ENCODE measurements around the gene NPR2. TPM values are rescaled to one million over a fixed set of nuclear protein-coding genes. Genes with fewer than 3 reads are reported as not detected.

NPR2 gene
- total and polyA plus RNA-seq, 2 donors (not counting 3 experiments of a cell fraction or from before 2014, with no cell fraction given), result 16.4 to 25.6 TPM

DNA sequence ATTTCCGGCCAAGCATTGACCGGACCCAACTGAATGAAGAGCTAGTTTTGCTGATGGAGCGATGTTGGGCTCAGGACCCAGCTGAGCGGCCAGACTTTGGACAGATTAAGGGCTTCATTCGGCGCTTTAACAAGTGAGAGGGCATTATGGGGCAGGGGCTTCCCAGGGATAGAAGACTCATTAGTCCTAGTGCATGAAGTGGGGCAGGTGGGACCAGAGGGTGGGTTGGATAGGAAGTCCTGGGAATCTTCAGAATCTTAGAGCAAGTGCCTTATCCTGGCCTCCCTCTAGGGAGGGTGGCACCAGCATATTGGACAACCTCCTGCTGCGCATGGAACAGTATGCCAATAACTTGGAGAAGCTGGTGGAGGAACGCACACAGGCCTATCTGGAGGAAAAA lies 14.7 kb downstream of the NPR2 start:
- TF ChIP-seq, protein P1, sequence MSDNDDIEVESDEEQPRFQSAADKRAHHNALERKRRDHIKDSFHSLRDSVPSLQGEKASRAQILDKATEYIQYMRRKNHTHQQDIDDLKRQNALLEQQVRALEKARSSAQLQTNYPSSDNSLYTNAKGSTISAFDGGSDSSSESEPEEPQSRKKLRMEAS (IDR thresholded peaks at IDR 0.05; ENCODE audit: insufficient read depth, insufficient read length), result no peak
- TF ChIP-seq GATA2 (IDR thresholded peaks at IDR 0.05; ENCODE audit: insufficient read depth, insufficient read length, low read depth, low read length) (no peak), FOS (IDR thresholded peaks at IDR 0.05; ENCODE audit: borderline replicate concordance, insufficient read depth, low read length) (no peak), JUN (IDR thresholded peaks at IDR 0.05; ENCODE audit: borderline replicate concordance, insufficient read depth, insufficient read length, low read depth) (no peak), CTCF (IDR thresholded peaks at IDR 0.05; ENCODE audit: extremely low read depth in 1 of 2, insufficient read depth in 1 of 2, low read depth in 1 of 2, low read length in 2 of 2) (no peak), EZH2 (IDR thresholded peaks at IDR 0.05; ENCODE audit: borderline replicate concordance, low read depth, low read length, severe bottlenecking) (no peak), MYC (IDR thresholded peaks at IDR 0.05; ENCODE audit: low read depth, low read length) (no peak), POLR2A (IDR thresholded peaks at IDR 0.05; ENCODE audit: low read depth, low read length) (no peak), POLR2AphosphoS5 (IDR thresholded peaks at IDR 0.05; ENCODE audit: insufficient read depth, low read depth, low read length) (no peak)
- CTCF ChIA-PET, result interaction anchor here (1.5 to 1.9 kb wide), 2 partner anchors 16 to 20 kb away, joined by 5 to 9 read pairs; no protein-coding TSS in a partner anchor

More for the DNA sequence above, 14.7 kb downstream of the NPR2 start:
- Histone ChIP-seq H3K4me1 (ENCODE audit: control insufficient read depth, extremely low read depth, insufficient read depth, low read length) (peaks cover under 1% of the 10 kb centered on the region), H2AFZ (ENCODE audit: low read depth, low read length) (no peak overlapping the region), H3K9me3 (replicated peaks; ENCODE audit: control insufficient read depth, insufficient read depth, low read length) (no peaks in the 10 kb centered on the region), H3K4me2 (ENCODE audit: insufficient read depth, low read length) (no peak overlapping the region), H3K9ac (replicated peaks; ENCODE audit: extremely low read depth, insufficient read depth, low read length) (no peak overlapping the region), H3K4me3 (replicated peaks in 1 of 3; ENCODE audit: insufficient read depth in 1 of 3, low read depth in 1 of 3, low read length in 3 of 3) (no peak overlapping the region), H3K79me2 (ENCODE audit: control insufficient read depth, insufficient read depth, low read length) (no peaks in the 10 kb centered on the region), H3K27me3 (ENCODE audit: control insufficient read depth in 2 of 2, insufficient read depth in 2 of 2, low read length in 2 of 2) (no peaks in the 10 kb centered on the region), H3K27ac (ENCODE audit: insufficient read depth, low read depth, low read length) (no peak overlapping the region), H4K20me1 (replicated peaks; ENCODE audit: control insufficient read depth, extremely low read depth, insufficient read depth, low read length) (no peaks in the 10 kb centered on the region), H3K36me3 (ENCODE audit: control insufficient read depth in 2 of 2, extremely low read depth in 1 of 2, insufficient read depth in 2 of 2, low read length in 2 of 2) (peaks cover 0 to 3% of the 10 kb centered on the region in 2 experiments), H3K9me1 (replicated peaks; ENCODE audit: control insufficient read depth, extremely low read depth, insufficient read depth, low read length) (no peaks in the 10 kb centered on the region)
- dilution Hi-C loops (cut with MboI; ENCODE audit: extremely low pct_ligation_motif_present, low sequenced_read_pairs) (no loop called here), intact Hi-C loops (cut with micrococcal nuclease) (no loop called here)
- BruUV-seq (replicated peaks), result no TSS peak
- FAIRE-seq (no peak), DNase-seq (ENCODE audit: low read depth, low spot score) (no peak)
- POLR2A ChIA-PET, result no interaction called here
